Measurements from ENCODE around the gene LSAMP.

DNA sequence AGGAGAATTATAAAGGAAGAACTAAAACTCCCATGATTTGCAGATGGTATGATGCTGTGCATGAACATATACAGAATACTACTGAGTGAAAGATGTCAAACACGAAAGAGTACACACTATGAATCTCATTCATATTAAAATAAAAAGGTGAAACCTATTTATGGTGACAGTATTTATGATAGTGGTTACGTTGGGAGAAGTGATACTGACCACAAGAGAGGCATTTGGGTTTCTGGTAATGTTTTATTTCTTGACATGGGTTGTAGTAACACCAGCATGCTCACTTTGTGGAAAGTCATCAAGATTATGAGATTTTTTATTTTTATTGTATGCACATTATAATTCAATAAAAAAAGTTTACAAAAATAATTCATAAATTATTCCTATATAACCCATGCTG is 498.0 kb downstream of the LSAMP start:
- TF ChIP-seq SIN3A (IDR thresholded peaks at IDR 0.05; ENCODE audit: borderline replicate concordance, insufficient read depth, low read depth, low read length) (no peak), POLR2AphosphoS5 (IDR thresholded peaks at IDR 0.05; ENCODE audit: low read depth, low read length) (no peak)
- TF ChIP-seq, protein P1, sequence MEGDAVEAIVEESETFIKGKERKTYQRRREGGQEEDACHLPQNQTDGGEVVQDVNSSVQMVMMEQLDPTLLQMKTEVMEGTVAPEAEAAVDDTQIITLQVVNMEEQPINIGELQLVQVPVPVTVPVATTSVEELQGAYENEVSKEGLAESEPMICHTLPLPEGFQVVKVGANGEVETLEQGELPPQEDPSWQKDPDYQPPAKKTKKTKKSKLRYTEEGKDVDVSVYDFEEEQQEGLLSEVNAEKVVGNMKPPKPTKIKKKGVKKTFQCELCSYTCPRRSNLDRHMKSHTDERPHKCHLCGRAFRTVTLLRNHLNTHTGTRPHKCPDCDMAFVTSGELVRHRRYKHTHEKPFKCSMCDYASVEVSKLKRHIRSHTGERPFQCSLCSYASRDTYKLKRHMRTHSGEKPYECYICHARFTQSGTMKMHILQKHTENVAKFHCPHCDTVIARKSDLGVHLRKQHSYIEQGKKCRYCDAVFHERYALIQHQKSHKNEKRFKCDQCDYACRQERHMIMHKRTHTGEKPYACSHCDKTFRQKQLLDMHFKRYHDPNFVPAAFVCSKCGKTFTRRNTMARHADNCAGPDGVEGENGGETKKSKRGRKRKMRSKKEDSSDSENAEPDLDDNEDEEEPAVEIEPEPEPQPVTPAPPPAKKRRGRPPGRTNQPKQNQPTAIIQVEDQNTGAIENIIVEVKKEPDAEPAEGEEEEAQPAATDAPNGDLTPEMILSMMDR (IDR thresholded peaks at IDR 0.05), result no peak
